Hematopoietic multipotent progenitor cell treated with erythropoietin and hydrocortisone succinate and interleukin-3 and kit ligand, for 4 days (in vitro differentiated cells): ENCODE results near the gene GPSM1.

Source experiments
- DNase-seq: peaks from one replicate; pipeline ENCODE4 v3.0.0-alpha.2; 2015

The GPSM1 gene

DNA sequence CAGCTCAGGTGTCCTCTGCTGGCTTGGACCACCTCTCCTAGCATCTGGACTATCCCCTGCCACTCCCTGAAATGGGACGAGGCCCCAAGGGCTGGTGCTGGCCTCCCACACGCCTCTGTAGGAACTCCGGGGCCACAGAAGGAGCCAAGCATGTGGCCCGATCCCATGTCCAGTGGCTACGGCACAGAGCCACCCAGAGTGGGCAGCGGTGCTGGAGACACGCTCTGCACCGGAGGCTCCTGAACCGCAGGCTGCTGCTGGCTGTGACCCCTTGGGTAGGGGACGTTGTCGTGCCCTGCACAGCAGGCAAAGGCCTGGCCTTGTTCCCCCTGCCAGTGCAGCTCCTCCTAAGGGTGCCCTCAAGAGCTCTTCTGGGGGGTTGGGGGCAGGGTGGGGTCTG, 52.6 kb downstream of the GPSM1 start:
- no peak for DNase-seq

DNA sequence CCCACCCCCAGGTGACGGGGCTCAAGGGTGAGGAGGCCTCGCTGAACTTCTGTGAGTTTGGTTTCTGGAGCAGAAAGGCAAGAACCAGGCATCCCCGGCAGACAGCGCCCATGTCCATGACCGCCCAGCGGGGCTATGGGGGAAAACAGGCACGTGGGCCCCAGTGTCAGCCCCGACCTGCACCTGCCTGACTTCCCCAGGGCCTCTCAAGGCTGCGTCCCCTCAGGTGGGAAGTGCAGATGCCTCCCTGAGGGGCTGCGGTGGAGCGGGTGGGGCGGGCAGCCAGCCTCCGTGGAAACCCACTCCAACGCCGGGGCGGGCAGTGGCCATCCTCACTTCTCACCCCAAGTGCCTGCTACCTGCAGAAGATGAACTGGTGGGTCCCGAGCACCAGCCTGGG, 53.0 kb downstream of the GPSM1 start:
- no peak for DNase-seq

- no peak for DNase-seq
These were observed 54.0 kb downstream of the GPSM1 start for GRCh38 chr9:136381311-136381710.

DNA sequence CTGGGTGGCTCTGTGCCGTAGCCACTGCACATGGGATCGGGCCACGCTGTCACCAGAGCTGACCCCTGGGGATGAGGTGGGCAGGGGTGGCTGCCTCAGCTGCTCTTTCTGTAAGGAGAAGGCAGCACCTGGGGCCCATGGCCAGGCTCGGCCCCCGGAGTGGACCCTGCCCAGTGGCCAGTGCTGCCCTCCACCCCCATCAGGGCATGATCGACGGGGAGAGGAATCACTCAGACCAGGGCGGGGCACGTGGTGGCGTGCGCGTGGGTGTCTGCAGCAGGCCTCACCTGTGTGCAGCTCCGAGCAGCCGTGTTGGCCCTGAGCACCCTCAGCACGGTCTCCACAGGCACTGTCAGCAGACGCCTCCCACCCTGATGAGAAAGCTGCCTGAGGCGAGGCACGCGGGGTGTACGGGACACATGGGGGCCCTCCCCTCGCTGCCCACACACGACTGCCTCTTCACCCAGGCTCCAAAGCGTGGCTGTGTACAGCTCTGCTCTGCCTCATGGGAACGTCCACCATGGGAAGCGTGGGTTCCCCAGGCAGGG, 54.7 kb downstream of the GPSM1 start:
- DNase-seq = no peak

GRCh38 chr9:136383436-136383835, 56.1 kb downstream of the GPSM1 start:
- no peak for DNase-seq

GRCh38 chr9:136385015-136385414, 57.7 kb downstream of the GPSM1 start:
- DNase-seq = peak; percentile 26

- DNase-seq = no peak
These were observed 58.7 kb downstream of the GPSM1 start for GRCh38 chr9:136386018-136386417.

DNA sequence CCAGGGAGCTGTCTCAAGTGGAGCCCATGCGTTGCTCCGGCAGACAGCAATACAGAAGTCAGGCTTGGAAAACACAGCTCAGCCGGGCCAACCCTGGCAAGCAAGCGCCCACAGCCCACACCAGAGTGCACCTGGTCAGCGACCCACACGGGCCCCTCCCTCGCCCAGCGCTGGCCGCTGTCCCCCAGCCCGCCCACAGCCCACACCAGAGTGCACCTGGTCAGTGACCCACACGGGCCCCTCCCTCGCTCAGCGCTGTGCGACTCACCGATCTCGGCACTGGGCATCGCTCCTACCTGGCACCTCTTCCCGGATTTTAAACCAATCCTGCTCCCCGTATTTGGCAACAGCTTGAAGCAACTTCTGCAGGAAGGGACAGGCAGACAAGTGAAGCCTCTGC, 59.9 kb downstream of the GPSM1 start:
- no peak for DNase-seq

GRCh38 chr9:136389396-136389795, 62.1 kb downstream of the GPSM1 start:
- DNase-seq = peak; percentile 78

GRCh38 chr9:136391737-136392537, 64.6 kb downstream of the GPSM1 start:
- DNase-seq = no peak

DNA sequence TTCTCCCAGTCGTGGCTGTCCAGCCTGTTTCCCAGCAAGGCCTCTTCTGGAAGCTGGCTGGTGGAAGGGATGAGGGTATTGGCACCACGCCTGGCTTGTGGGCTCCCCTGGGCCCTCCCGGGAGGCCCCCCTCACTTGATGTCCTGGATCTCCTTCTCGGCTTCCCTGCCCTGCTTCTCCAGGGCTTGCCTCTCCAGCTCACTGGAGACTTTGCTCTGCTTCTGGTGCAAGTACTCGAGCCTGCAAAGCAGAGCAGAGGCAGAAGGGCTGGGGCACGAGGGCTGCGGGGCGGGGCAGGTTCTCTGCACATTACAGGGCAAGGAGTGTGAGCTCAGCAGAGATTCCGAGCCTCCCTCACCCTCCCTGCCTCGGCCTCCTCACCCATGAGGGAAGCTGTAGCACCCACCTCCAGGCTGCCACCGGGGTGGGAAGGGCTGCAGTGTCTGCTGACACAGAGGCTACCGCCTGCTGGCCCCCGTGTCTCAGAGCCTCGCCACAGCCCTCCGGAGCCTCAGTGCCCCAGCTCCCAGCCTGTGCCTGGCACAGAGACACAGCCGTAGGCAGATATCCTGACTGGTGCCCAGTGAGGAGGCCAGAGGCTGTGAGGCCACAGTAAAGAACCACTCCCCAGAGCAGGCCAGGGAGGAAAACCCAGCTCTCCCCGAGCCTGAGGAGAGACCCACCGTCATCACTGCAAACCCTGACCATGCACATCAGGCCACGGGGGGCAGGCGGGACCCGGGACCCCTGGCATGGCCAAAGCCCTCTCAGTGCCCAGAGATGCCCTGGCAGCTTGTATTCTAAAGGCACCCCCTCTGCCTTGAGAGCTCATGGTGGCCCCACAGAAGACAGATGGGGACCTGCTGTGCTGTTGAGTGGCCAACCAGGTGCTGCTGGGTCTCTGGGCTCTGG, 65.5 kb downstream of the GPSM1 start:
- no peak for DNase-seq

DNA sequence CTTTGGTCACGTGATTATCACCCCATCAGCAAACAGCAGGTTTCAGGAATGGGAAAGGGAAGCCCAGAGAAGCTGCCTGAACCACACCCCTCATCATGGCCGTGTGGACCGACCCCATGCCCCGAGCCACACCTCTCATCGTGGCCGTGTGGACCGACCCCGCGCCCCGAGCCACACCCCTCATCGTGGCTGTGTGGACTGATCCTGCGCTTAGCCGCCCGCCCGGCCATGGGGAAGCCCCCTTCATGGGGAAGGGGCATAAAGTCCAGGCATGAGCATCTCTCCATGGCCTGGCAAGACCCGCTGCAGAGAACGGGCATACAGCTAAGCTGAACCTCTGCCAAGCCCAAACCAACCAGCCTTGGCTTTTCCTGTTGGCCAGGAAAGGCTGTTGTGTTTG, 66.2 kb downstream of the GPSM1 start:
- DNase-seq = no peak

GRCh38 chr9:136394312-136395019, 67.1 kb downstream of the GPSM1 start:
- DNase-seq = no peak

GRCh38 chr9:136395020-136395340, 67.6 kb downstream of the GPSM1 start:
- DNase-seq = no peak

- no peak for DNase-seq
These were observed 68.2 kb downstream of the GPSM1 start for GRCh38 chr9:136395345-136396218.

- DNase-seq = no peak
These were observed 68.8 kb downstream of the GPSM1 start for GRCh38 chr9:136396219-136396515.

DNA sequence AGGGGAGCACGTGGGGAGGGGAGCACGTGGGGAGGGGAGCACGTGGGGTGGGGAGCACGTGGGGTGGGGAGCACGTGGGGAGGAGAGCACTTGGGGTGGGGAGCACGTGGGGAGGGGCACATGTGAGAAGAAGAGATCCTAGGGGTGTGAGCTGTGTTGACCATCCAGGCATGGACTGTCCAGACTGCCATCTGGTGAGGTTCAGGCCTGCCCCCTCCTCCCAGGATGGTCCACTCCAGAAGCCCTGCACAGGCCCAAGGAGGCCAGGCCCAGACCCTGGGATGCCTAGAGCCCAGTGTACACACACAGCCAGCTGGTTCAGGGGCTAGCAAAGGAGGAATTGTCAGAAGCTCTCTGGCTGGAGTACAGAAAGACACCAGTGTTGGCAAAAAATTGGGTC, 70.3 kb downstream of the GPSM1 start:
- no peak for DNase-seq

DNA sequence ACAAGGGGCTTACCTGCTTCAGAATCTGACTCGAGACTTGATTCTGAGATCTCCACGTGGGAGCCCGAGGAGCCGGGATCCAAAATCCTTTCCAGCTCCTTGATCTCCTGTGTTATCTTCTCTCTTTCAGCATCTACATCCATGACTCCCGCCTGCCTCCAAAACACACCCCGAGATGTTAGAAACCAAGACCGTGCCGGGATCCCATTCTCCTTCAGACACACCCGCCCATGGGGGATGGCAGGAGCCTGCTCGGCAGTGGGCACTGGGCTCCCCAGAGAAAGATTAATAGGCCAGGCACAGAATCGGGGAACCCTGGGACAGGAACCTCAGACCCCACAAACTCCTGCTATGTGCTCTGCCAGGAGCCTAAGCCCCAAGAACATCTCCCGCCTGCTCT, 70.9 kb downstream of the GPSM1 start:
- no peak for DNase-seq

GRCh38 chr9:136399176-136400037, 72.1 kb downstream of the GPSM1 start:
- peak; percentile 61 for DNase-seq

DNA sequence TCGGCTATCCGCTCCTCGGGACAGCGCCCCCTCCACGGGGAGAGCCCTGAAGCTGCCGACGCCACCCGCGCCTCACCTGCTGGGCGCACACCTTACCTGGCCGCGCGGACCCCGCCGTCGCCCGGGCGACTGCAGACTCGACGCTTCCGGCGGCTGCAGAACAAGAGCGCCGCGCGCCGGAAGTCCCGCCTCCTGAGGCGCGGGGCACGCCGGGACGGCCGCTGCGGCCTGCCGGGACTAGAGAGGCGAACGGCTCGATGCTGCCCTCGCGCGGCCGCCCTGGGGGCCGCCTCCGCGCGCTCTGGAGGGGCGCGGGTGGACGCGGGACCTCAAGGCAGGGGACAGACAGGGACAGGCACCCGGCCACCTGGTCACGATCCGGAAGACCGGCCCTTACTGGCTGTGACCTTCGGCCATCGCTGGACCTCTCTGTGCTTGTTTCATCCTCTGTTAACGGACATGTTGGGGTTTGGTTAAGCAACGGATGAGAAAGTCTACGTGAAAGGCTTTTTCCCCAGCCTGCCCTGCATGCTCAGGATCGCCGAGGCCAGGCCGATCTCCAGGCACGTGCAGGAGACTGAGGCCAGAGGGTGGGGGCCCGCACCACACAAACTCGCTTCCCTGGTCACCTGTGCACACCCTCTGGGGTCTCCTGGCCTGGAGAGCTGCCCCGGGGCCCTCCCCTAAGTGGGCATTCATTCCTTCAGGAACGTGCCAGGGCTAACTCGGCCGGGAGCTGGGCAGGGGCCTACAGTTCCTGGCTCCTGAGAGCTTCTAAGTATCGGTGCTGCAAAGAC, 72.9 kb downstream of the GPSM1 start, which contains the start of gene SNAPC4:
SNAPC4 (minus strand) TSS at position 133 of the 797 bp plus-strand sequence. CDS start 1,742 bp downstream, outside the sequence.
- DNase-seq = peak; percentile 95
